HG02973 (cell line): ENCODE measurements around the gene REC114.
"Not testable (repeated sequence)": the region's sequence is repeated elsewhere in the genome, so short reads cannot be mapped to it uniquely, and the experiment has no call there.

Experiments used
- ATAC-seq: cut with Tn5 transposase; IDR thresholded peaks from one replicate; pipeline ENCODE4 v1.9.1; 2021; ENCODE audit warnings: moderate library complexity; ENCODE audit not compliant: unreplicated experiment

REC114 gene

DNA sequence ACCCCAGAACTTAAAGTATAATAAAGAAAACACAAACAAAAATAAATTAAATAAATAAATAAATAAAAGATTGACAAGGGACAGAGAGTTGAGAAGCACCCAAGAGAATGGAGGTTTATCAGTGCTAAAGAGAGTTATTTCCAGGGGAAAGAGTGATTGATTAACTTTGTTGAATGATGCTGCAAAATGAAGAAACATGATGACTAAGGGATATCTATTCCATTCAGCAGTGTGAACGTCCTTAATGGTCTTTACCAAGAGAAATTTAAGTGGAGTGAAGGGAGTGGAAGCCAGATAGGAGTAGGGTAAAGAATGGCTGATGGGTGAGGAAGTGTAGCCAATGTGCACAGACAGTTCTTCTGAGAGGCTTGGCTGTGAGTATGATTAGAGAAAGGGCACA lies 11.1 kb downstream of the REC114 start:
- no peak for ATAC-seq

- ATAC-seq = no peak
Observed at GRCh38 chr15:73455876-73456275, 12.9 kb downstream of the REC114 start.

DNA sequence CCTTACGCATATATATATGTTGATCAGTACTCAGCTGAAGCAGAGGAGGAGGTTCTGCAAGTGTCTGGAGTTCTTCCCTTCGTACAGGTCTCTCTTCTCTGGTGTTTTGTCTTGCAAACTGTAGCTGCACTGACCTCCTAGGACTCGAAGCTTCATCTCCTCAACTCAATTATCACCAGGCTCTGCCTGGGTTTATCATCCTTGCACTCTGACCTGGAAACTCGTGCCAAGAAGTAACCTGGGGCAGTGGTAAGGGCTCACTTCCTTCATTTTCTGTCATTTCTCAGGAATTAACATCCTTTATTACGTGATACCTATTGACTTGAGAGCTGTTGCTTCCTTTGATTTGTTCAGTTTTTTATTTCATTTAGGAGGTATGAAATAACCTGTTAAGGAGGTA lies 14.4 kb downstream of the REC114 start:
- ATAC-seq = no peak

DNA sequence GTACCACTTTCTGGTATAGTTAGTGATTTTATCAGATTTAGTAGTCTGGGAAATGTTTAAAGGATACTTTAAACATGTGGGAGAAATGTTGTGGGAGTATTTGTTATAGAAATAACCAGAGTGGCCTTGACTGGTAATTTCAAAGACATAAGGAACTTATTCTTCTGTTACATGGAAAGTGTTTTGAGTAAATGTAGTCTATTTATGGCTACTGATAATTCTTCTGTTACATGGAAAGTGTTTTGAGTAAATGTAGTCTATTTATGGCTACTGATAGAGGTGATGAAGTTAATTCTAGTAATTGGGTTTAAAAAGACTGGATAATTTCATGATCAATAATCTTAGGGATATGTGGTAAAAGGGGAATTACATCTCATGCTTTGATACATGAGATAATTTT lies 17.7 kb downstream of the REC114 start:
- ATAC-seq = no peak

DNA sequence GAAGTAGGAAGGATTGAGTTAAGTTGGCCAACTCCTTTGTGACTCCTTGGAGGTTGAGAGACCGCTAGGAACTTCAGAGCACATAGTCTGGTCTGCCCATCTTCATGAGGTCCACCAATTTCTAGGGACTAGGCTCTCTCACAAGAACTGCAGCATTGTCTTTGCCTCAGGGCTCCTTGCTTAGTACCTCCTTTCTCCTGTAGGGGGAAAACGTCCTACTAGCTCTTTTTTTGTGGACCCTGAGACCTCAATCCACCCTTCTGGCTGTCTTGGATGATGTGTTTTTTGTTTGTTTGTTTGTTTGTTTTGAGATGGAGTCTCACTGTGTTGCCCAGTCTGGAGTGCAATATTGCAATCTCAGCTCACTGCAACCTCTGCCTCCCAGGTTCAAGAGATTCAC lies 21.6 kb downstream of the REC114 start:
- no peak for ATAC-seq

DNA sequence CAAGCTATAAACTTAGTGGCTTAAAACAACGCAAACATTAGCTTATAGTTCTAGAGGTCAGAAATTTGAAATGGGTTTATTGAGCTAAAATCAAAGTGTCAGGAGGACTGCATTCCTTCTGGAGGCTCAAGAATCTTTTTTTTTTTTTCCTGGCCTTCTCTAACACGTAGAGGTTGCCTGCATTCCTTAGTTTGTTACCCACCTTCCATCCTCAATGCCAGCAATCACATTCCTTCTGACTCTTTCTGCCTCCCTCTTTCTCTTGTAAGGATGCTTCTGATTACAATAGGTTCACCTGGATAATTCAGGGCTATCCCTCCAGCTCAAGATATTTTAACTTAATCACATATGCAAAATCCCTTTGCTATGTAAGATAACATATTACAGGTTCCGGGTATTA lies 24.8 kb downstream of the REC114 start:
- no peak for ATAC-seq

DNA sequence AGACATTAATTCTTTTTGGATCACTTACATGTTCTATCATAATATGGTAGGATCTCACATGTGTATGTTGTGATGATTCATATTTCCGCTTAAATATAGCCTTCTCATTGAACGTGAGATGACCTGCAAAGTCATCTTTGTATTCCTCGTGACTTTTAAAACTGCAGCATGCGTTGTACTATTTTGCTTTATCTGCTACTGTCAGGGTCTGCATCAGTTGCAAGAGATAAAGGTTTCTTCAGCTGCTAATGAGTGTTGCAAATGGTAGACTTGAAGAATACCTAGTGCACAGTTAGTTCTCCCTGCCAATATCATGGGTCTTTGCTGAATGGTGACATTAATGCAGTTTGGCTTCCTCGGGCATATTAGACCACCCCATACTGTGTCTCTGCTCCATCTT lies 31.8 kb downstream of the REC114 start:
- no peak for ATAC-seq

DNA sequence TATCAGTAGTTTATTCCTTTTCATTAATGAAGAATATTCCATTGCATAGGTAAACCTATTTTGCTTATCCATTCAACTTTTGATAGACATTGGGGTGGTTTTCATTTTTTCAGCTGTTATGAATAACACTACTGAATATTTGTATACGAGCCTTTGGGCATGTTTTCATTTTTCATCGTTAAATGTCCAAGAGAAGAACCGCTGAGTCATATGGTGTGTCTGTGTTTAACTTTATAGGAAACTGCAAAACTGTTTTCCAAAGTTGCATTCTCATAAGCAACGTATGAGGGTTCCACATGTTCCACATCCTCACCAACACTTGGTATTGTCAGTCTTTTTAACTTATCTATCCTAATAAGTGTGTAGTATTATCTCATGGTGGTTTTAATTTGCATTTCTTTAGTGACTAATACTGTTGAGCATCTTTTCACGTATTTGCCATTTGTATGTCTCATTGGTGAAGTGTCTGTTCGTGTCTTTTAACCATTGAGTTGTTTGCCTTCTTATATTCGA lies 33.8 kb downstream of the REC114 start:
- ATAC-seq = no peak

- ATAC-seq = no peak
Observed at GRCh38 chr15:73480050-73480449, 37.1 kb downstream of the REC114 start.

DNA sequence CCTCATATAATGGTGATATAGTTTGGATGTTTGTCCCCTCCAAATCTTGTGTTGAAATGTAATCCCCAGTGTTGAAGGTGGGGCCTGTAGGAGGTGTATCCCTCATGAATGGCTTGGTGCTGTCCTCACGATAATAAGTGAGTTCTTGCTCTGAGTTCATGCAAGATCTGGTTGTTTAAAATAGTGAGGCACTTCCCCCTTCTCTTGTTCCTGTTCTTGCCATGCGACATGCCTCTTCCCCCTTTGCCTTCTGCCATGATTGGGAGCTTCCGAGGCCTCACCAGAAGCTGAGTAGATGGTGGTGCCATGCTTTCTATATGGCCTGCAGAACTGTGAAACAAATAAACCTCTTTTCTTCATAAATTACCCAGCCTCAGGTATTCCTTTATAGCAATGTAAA lies 39.2 kb downstream of the REC114 start:
- ATAC-seq = no peak

GRCh38 chr15:73483053-73483452 lies 40.1 kb downstream of the REC114 start:
- ATAC-seq = no peak

- ATAC-seq = no peak
Observed at GRCh38 chr15:73485372-73485771, 42.4 kb downstream of the REC114 start.

GRCh38 chr15:73485885-73486284 lies 42.9 kb downstream of the REC114 start:
- not testable (repeated sequence) for ATAC-seq

GRCh38 chr15:73488698-73489097 lies 45.7 kb downstream of the REC114 start:
- ATAC-seq = no peak

- no peak for ATAC-seq
Observed at GRCh38 chr15:73493922-73494321, 51.0 kb downstream of the REC114 start.

GRCh38 chr15:73495181-73495580 lies 52.2 kb downstream of the REC114 start:
- no peak for ATAC-seq

DNA sequence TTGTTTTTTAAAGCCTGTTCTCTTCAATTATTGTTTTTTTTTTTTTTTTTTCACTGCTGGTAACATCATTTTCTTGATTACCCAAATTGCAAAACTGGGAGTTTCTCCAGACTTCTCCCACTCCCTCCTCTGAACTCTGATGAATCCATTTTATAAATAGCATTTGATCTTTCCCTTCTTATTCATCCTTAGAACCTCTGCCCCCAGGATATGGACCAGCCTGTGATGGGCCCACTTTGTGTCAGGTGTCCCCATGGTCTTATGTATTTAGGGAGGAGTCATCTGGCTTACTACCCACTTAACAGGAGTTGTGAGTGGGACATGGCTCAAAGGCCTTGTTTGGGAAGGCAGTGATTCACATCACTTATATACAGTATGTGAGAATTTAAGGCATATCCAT lies 57.7 kb downstream of the REC114 start:
- ATAC-seq = no peak

DNA sequence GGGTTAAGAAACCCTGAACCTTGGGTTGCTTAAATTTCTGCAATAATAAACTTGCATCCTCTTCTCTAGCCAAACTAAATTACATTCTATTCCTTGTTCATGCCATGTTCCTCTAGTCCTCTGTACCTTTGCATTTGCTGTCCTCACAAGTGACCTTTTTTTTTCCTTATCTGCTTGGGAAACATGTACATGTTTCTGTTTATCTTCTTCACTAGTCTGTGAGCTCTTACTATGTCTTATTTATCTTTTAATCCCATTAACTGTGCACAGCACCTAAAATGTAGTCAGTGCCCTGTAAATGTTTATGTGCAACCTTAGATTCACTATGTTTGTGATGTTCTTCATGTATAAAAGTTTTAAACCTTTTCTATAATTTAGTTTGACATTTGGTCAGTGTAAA lies 61.9 kb downstream of the REC114 start:
- no peak for ATAC-seq

DNA sequence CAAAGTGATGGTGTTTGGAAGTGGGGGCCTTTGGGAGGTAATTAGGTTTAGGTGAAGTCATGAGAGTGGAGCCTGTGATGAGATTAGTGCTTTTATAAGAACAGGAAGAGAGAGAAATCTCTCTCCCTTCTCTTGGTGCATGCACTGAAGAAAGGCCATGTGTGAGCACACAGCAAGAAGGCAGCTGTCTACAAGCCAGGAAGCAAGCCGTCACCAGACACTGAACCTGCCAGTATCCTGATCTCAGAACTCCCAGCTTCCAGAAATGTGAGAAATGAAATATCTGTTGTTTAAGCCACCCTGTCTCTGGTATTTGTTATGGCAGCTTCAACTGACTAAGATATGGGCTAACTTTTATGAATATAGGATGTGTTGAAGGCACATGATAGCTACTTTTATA lies 72.6 kb downstream of the REC114 start:
- ATAC-seq = no peak

DNA sequence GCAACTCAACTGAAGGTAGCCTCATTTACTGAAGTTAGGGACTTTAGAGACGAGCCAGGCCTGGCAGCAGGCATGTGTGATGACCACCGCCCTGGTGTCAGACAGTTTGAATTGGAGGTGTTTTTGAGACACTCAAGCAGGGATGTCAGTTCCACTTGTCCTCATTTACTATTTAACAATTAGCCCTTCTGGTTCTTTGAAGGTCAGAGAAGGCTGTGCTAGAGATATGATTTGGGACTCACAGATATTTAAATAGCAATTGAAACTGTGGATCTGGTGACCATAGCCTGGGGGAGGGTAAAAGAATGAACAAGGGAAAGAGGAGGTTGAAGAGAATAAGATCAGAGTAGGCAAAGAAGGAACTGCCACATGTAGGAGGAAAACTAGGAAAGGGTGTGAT lies 74.6 kb downstream of the REC114 start:
- ATAC-seq = no peak

DNA sequence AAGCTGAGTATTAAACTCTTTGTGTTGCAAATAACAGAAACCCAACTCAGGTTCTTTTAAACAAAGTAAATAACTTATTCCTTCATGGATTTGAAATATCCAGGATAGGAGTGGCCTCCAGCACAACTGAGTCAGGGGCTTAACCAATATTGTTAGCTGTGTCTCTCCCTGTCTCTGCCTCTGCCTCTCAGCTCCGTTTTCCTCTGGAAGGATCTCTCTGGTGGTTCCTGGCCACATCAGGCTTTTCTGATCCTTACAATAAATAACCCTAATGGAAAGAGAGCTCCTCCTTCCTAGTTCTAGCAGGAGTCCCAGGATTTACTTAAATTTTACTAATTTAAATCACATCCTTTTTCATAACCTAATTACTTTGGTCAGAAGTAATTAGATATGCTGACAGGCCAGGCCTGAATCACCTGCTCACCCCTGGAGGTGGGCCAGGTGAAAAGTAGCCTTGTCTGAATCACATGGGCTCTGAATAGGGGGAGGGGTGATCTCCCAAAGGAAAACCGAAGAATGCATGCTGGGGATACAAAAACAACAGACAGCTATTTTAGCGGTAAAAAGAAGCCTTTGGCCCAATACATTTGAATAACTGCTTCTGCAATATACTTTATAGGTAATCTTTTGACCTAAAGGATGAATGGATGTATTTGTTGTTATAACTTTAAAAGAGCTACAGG lies 75.4 kb downstream of the REC114 start:
- ATAC-seq = no peak

DNA sequence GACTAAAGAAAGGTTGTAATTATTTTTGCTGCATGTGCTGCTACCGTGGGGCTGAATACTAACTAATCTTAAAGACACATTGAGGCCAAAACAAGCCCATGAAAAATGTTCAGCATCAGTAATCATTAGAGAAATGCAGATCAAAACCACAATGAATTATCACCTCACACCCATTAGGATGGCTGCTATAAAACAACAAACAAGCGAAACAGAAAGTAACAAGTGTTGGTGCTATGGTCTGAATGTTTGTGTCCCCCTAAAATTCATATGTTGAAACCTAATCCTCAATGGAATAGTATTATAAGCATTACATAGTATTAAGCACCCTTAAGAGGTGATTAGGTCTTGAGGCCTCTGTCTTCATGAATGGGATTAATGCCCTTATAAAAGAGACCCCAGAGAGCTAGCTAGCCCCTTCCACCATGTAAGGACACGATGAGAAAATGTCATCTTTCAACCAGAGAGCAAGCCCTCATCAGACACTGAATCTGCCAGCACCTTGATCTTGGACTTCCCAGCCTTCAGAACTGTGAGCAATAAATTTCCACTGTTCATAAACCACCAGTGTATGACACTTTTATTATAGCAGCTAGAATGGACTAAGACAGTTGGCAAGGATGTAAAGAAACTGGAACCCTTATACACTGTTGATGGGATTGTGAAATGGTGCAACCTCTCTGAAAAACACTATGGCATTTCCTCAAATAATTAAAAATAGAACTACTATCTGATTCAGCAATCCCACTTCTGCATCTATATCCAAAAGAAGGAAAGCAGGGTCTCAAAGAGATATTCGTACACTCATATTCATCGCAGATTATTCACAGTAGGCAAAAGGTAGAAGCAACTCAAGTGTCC lies 76.1 kb downstream of the REC114 start:
- ATAC-seq = no peak
